ENCODE data around the gene STK32C.

Gene STK32C

GRCh38 chr10:132209978-132210530 lies 97.7 kb downstream of the STK32C start:
- no peak for DNase-seq (ENCODE audit: low read depth)

DNA sequence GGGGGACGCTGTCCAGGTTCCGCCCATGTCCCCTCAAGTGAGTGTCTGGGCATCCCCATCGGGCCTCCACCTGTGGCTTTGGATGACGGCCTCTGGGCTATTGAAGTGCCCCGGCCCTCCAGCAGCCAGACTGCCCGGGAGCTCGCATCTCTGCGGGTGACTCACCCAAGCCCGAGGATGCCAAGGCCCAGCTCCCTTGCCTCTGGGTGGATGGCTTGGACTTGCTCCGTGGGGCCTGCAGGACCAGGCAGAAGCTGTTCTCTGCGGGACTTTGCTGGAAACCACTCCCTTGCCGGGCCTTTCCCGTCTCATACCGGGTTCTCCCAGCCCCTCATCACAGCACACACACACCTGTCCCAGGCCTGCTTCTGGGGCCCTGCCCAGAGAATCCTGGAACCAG lies 98.6 kb downstream of the STK32C start:
- no peak for DNase-seq (ENCODE audit: low read depth)

DNA sequence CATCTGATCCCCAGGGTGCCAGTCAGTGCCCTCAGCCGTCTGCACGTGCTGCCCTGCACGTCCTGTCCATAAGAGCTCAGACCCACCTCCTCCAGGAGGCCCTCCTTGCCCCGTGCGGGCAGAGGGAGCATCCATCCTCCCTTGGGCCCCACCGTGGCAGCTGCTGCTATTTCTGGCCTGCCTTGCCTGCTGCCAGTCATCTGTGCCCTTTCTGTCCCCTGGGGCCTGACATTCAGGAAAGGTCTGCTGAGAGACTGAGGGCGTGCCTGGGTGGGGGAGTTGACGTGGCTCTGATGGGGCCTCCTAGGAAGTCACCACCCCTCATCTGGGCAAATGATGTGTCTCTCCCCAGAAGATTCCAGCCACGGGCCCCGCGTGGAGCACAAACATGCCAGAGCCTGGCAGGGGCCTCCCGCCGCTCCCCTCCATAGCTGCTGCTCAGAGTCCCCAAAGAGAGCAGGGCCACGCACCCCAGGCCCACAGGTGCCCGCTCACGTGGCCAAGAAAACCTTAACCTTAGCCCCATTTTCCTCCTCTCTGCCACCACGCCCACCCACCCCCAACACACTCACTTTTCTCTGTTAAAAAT lies 99.2 kb downstream of the STK32C start:
- DNase-seq (ENCODE audit: low read depth), result no peak

GRCh38 chr10:132207536-132208461 lies 100.0 kb downstream of the STK32C start:
- no peak for DNase-seq (ENCODE audit: low read depth)

- DNase-seq (ENCODE audit: low read depth), result no peak
These were observed 100.8 kb downstream of the STK32C start for GRCh38 chr10:132206806-132207535.

DNA sequence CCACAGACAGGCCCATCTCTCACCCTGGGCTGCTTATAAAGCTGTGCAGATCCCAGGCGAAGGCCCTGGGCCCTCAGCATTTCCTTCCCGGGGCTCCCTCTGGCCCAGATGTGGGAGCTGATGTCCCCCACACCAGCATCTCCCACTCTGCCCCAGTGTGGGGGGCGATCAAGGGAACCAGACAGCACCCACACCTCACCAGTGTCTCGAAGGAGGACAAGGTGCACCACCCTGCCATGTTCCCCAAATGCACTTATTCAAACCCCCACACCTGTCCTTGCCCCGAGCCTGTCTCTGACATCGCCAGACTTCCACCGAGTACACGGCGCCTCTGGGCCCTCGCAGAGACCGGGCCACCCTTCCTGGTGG lies 101.4 kb downstream of the STK32C start:
- no peak for DNase-seq (ENCODE audit: low read depth)

GRCh38 chr10:132205650-132206376 lies 101.9 kb downstream of the STK32C start:
- no peak for DNase-seq (ENCODE audit: low read depth)

GRCh38 chr10:132204781-132205473 lies 102.8 kb downstream of the STK32C start:
- DNase-seq (ENCODE audit: low read depth), result no peak

DNA sequence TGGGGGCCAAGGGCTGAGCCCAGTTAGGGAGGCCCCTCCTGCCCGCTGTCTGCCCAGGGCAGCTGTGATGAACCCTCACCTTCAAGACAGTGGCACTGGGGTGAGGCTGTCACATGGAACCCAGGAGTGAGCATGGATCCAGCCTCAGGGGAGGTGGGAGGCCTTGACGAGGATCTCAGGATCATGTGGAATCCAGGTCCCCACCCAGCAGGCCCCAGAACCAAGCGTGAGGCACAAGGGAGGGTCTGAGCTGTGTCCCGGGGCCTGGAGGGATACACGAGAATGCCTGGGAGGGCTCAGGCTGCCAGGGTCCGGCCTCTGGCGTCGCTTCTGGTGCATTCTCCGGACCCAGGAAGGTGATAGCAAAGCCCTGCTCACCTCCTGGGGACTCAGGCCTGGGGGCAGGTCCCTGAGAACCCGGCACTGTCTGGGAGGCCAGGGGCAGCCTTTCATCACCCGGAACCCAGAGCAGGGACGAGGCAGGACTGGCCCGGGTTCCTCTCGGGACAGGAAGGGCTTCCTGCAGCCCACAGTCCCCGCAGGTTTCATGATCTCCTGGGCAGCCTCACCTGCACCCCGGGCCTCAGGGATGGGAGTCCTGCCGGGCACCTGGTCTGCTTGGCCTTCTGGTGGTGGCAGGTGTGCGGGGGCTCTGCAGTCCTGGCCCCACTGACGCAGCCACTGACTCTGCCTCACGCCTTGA lies 103.5 kb downstream of the STK32C start:
- no peak for DNase-seq (ENCODE audit: low read depth)

DNA sequence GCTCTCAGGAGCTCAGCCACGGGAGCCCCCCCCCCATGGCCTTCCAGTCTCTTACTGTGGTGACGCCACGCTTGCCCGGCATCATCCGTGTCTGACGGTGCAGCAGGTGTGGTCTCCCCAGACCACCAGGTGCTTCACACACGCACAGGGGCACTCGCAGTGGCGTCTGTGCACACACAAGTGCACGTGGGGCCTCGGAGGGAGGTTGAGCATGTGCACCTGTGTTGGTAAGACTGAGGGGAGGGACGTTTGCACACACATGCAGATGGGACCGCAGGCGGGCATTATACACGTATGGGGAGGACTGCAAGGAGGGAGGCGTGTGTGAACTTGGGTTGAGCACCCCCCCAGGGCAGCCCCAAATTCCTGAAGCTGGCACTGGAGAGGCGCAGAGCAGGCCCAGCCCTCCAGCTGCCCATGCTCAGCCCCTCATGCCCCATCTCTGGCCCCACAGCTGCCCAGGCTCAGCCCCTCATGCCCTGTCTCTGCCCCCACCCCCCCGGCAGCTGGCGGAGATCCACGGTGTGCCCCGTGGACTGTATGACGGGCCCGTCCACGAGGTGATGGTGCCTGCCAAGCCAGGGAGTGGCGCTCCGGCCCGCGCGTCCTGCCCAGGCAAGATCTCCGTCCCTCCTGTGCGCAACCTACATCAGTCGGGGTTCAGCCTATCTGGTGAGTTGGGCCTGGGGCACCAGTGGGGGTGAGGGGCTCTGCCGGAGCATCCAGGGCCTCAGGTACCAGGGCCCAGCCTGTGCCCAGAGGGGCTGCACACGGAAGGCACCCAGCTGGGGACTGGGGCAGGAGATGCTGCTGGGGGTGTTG lies 104.3 kb downstream of the STK32C start:
- no peak for DNase-seq (ENCODE audit: low read depth)

DNA sequence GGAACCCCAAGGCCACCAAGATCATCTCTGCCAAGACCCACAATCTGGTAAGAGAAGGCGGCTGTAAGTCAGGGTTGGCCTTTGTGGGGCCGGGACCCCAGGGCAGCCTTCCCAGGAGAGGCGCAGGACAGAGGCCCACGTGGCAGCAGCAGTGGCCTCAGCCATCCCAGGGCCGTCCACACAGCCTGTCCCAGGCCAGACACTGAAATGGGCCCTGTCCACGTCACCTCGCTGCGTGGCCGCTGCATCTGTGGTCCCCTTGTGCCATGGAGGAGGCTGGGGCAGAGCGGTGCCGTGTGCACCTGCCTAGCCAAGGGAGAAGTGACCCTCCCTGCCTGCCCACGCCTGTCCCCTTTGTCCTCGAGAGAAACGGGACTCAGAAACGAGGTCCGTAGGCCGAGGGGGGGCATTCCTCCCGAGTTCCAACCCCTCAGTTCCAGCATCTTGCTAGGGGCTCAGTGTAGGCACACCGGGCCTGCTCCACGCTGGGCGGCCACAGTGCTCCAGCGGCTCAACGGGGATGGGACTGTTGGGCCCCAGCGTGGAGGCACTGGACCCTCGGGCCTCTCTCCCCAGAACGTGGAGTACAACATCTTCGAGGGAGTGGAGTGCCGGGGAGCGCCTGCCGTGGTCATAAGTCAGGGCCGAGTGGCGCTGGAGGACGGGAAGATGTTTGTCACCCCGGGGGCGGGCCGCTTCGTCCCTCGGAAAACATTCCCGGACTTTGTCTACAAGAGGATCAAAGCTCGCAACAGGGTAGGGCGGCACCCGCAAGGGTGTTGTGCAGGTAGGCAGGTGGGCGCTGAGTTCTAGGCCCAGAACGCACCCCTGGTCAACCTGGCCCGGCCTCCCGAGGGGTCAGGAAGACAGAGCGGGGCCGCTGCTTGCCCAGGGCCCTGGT lies 105.4 kb downstream of the STK32C start:
- no peak for DNase-seq (ENCODE audit: low read depth)

DNA sequence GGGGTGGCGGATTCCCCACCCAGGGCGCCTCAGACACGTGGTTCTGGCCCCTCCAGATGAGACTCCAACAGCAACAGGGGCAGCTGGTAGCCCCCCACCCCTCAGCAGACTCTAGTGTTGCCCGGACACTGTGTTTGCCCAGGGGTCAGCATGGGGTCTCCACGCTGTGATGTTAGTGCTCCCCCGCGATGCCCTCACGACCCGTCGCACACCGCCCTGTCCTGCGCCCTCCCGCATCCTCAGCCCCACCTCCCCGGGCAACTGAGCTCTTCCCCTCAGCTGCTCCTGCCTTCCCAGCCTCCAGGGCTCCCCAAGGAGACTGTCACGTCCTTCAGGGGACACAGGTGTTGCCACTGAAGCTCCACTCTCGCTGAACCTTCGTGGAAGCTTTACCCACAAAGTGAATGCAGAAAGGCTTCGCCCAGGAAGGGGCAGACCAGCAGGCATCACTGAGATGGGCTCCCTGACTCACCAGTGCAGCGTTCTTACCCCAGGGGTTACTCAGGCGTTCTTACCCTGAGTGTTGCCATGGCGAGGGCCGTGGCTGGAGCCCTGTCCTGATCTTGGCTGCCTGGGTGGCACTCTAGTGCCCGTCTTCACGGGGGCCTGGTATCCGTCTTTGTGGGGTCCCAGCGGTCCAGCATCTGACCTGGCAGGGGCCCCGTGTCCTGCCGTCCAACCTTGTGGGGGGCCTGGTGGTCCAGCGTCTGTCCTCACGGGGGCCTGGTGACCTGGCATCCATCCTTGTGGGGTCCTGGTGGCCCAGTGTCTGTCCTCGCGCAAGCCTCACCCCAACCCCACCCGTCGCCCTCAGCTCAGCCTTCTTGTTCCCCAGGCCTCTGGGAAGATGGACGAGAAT lies 106.4 kb downstream of the STK32C start:
- no peak for DNase-seq (ENCODE audit: low read depth)

GRCh38 chr10:132200344-132201110 lies 107.2 kb downstream of the STK32C start:
- DNase-seq (ENCODE audit: low read depth), result no peak

DNA sequence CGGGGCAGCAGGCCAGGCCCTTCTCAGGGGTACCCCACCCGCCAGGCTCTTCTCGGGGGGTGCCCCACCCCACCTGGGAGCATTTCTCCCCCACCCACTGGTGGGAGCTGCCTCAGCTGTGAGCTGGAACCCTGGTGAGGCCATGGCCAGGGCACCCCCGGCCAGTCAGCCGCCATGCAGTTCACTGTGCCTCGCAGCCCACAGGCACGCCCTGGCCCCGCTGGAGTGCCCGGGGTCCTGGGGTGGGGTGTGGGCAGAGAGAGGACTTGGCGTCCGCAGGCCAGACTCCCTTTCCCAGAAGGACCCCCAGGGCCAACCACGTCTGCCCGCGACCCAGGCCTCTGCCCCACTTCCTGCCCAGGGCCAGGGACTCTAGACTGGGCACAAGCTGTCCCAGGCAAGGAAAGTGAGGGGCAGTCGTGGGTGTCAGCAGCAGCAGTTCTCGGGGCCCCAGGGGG lies 107.9 kb downstream of the STK32C start:
- DNase-seq (ENCODE audit: low read depth), result no peak

DNA sequence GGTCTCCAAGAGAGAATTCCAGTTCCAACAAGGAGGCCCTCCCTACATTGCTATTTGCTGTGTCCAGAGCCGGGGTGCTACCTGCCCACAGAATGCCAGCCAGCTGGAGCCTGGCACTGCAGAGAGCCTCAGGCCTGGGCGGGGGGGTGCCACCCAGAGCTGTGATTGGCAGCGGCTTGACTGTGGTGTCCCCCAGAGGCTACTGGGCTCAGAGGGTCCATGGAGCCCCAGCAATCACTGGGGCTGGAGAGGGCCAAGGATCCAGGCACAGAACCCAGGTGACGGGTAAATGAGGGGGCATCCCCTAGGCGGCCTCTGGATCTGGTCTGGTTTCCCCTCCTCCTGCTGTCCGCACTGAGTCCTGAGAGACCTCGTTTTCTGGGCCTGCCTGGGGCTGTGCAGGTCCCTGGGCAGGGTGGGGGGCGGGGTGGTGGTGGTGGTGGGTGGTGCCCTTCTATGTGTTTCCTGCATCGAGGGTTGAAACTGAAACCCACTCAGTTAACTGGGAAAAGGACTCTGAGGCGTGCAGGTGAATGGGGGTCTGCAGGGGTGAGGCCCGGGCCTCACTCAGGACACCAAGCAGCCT lies 108.4 kb downstream of the STK32C start:
- DNase-seq (ENCODE audit: low read depth), result no peak

Data from T follicular helper cell (primary cell).